PC-9 (cell line): ENCODE data around the gene NPM1. TPM values are rescaled to one million over a fixed set of nuclear protein-coding genes. Genes with fewer than 3 reads are reported as not detected.

ENCODE experiments used
- BruUV-seq: library from RNA; stranded (reverse); fragments of 400-500 nt; replicated peaks from 2 replicates; lab custom pipeline; 2021; lab: Mats Ljungman, UMichigan
- CTCF ChIA-PET: fragments of 300-600 bp; sonication (Branson Sonifier 250); formaldehyde crosslinking; loops from one replicate; lab custom pipeline; 2022; ENCODE audit warnings: antibody characterized with exemption; lab: Charles Lee
- POLR2A ChIA-PET: fragments of 300-600 bp; sonication (Branson Sonifier 250); formaldehyde crosslinking; loops from one replicate; lab custom pipeline; 2022; ENCODE audit warnings: antibody characterized with exemption; ENCODE audit not compliant: unreplicated experiment; lab: Charles Lee
- DNase-seq, 2 experiments: peaks; one replicate each; pipeline versions ENCODE4 v3.0.0 to v3.0.0-alpha.2; 2015 to 2022; ENCODE audit warnings: mixed read lengths in 1 of 2
- H2AFZ ChIP-seq: fragments of 200-600 bp; sonication (generic); 2 replicates; pipeline ENCODE4 v1.8.1; 2017; ENCODE audit warnings: antibody characterized with exemption
- H3F3A ChIP-seq: fragments of 200-600 bp; sonication (generic); 2 replicates; pipeline ENCODE4 v1.8.1; 2017; ENCODE audit warnings: antibody characterized with exemption, mild to moderate bottlenecking, low read depth; ENCODE audit not compliant: insufficient read depth
- H3K27ac ChIP-seq: fragments of 200-600 bp; sonication (generic); 2 replicates; pipeline ENCODE4 v1.6.1; 2016; ENCODE audit warnings: mixed run types
- H3K27me3 ChIP-seq: fragments of 200-600 bp; sonication (generic); 2 replicates; pipeline ENCODE4 v1.6.1; 2016; ENCODE audit warnings: low read depth, mixed run types; ENCODE audit not compliant: insufficient read depth
- H3K36me3 ChIP-seq: fragments of 200-600 bp; sonication (generic); 2 replicates; pipeline ENCODE4 v1.6.1; 2016; ENCODE audit warnings: low read depth, mixed run types
- H3K4me1 ChIP-seq: fragments of 200-600 bp; sonication (generic); replicated peaks from 2 replicates; pipeline ENCODE4 v1.6.1; 2016; ENCODE audit warnings: mixed run types; ENCODE audit not compliant: insufficient read depth
- H3K4me2 ChIP-seq: fragments of 200-600 bp; sonication (generic); 2 replicates; pipeline ENCODE4 v1.6.1; 2017; ENCODE audit warnings: mixed run types
- H3K4me3 ChIP-seq: fragments of 200-600 bp; sonication (generic); 2 replicates; pipeline ENCODE4 v1.6.1; 2016; ENCODE audit warnings: mixed run types
- H3K79me2 ChIP-seq: fragments of 200-600 bp; sonication (generic); 2 replicates; pipeline ENCODE4 v1.6.1; 2017; ENCODE audit warnings: low read depth, mixed run types
- H3K9me2 ChIP-seq: fragments of 200-600 bp; sonication (generic); 2 replicates; pipeline ENCODE4 v1.8.1; 2017; ENCODE audit warnings: mild to moderate bottlenecking; ENCODE audit not compliant: insufficient read depth
- H3K9me3 ChIP-seq: fragments of 200-600 bp; sonication (generic); 2 replicates; pipeline ENCODE4 v1.8.1; 2016; ENCODE audit warnings: low read depth; ENCODE audit not compliant: insufficient read depth
- H4K20me1 ChIP-seq: fragments of 200-600 bp; sonication (generic); 2 replicates; pipeline ENCODE4 v1.8.1; 2017; ENCODE audit not compliant: insufficient read depth
- CTCF ChIP-seq: fragments of 200-600 bp; sonication (generic); conservative IDR thresholded peaks from 2 replicates; pipeline ENCODE4 v1.6.1; 2017; ENCODE audit warnings: mixed run types, antibody characterized with exemption, mild to moderate bottlenecking, moderate library complexity
- EZH2 ChIP-seq: fragments of 200-600 bp; sonication (generic); IDR thresholded peaks from 2 replicates; pipeline ENCODE4 v1.8.0; 2017; ENCODE audit warnings: antibody characterized with exemption, low read depth
- intact Hi-C: fragments of 100-400 bp; cut with micrococcal nuclease; formaldehyde crosslinking; loops from one replicate; pipeline ENCODE4 v1.10.0; 2022; ENCODE audit not compliant: unreplicated experiment
- total RNA-seq: library from RNA; stranded (reverse); gene quantifications from 2 replicates; pipeline ENCODE4 v1.2.3, GENCODE V29; 2021

The NPM1 gene
- total RNA-seq, 1 experiment from 2014 or later, result 2,285 TPM

GRCh38 chr5:171445644-171446516 lies 58.2 kb downstream of the NPM1 start:
- H2AFZ ChIP-seq, result no peak overlapping the region
- H3K27ac ChIP-seq, result no peak overlapping the region
- H3K79me2 ChIP-seq, result no peaks in the 10 kb centered on the region
- no peaks in the 10 kb centered on the region for H3K36me3 ChIP-seq
- no peak overlapping the region for H3K4me3 ChIP-seq
- no peak overlapping the region for H3K4me2 ChIP-seq
- no peaks in the 10 kb centered on the region for H3K9me3 ChIP-seq
- no peaks in the 10 kb centered on the region for H3K27me3 ChIP-seq
- intact Hi-C loops, result no loop called here
- no peaks in the 10 kb centered on the region for H3K4me1 ChIP-seq
- no peak for DNase-seq
- H3F3A ChIP-seq, result no peaks in the 10 kb centered on the region
- TF ChIP-seq CTCF (no peak), EZH2 (no peak)
- BruUV-seq, result no TSS peak
- CTCF ChIA-PET, result no interaction called here
- POLR2A ChIA-PET, result no interaction called here
- H3K9me2 ChIP-seq, result no peaks in the 10 kb centered on the region
- H4K20me1 ChIP-seq, result no peaks in the 10 kb centered on the region

GRCh38 chr5:171447226-171447625 lies 59.6 kb downstream of the NPM1 start:
- CTCF ChIA-PET, result interaction anchor here (0.5 kb wide), 1 partner anchor 91 kb away, joined by 3 read pairs; no protein-coding TSS in a partner anchor

GRCh38 chr5:171449426-171449825 lies 61.8 kb downstream of the NPM1 start:
- Histone ChIP-seq H3K4me3 (no peak overlapping the region), H3K27me3 (no peaks in the 10 kb centered on the region), H4K20me1 (no peaks in the 10 kb centered on the region), H3K4me1 (no peaks in the 10 kb centered on the region), H3F3A (no peaks in the 10 kb centered on the region), H3K4me2 (no peak overlapping the region), H3K79me2 (no peaks in the 10 kb centered on the region), H3K36me3 (no peaks in the 10 kb centered on the region), H3K27ac (no peak overlapping the region), H3K9me3 (no peaks in the 10 kb centered on the region), H3K9me2 (no peaks in the 10 kb centered on the region), H2AFZ (no peak overlapping the region)
- intact Hi-C loops, result no loop called here
- ChIA-PET POLR2A (no interaction called here), CTCF (no interaction called here)
- no peak for TF ChIP-seq EZH2
- no peak for TF ChIP-seq CTCF
- no TSS peak for BruUV-seq
- no peak for DNase-seq

More at GRCh38 chr5:171447226-171447625, 59.6 kb downstream of the NPM1 start:
- Histone ChIP-seq H3K27ac (no peak overlapping the region), H3K36me3 (no peaks in the 10 kb centered on the region), H3F3A (no peaks in the 10 kb centered on the region), H3K9me3 (no peaks in the 10 kb centered on the region), H4K20me1 (no peaks in the 10 kb centered on the region), H3K4me3 (no peak overlapping the region), H3K79me2 (no peaks in the 10 kb centered on the region), H3K4me1 (no peaks in the 10 kb centered on the region), H3K9me2 (no peaks in the 10 kb centered on the region), H3K4me2 (no peak overlapping the region), H3K27me3 (no peaks in the 10 kb centered on the region), H2AFZ (no peak overlapping the region)
- no TSS peak for BruUV-seq
- TF ChIP-seq EZH2 (no peak), CTCF (no peak)
- intact Hi-C loops, result no loop called here
- POLR2A ChIA-PET, result no interaction called here
- no peak for DNase-seq
